HG03280 (cell line): Measurements from ENCODE around the gene SCN4A.
"Not testable (repeated sequence)": the region's sequence is repeated elsewhere in the genome, so short reads cannot be mapped to it uniquely, and the experiment has no call there.

Experiments used
- ATAC-seq: cut with Tn5 transposase; IDR thresholded peaks from one replicate; pipeline ENCODE4 v1.9.1; 2021; ENCODE audit warnings: mild to moderate bottlenecking, moderate library complexity; ENCODE audit not compliant: unreplicated experiment

SCN4A gene

DNA sequence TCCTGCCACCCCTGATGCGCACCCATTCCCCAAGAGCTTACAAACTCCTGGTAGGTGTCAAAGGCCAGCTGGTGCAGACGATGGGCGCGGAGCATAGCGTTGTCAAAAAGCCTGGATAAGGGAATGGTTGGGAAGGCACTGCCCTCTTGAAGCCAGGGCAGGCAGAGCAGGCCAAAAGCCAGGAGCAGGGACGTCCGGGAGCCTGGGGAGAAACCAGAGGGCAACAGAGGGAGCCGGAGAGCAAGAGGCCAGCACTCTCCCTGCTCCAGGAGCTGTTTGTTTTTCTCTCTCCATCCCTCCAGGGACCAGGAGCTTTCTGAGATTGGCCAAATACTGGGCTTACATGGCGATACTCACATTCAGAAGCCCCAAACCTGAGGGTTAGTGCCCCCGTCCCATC, 54.4 kb downstream of the SCN4A start:
- ATAC-seq, result no peak

DNA sequence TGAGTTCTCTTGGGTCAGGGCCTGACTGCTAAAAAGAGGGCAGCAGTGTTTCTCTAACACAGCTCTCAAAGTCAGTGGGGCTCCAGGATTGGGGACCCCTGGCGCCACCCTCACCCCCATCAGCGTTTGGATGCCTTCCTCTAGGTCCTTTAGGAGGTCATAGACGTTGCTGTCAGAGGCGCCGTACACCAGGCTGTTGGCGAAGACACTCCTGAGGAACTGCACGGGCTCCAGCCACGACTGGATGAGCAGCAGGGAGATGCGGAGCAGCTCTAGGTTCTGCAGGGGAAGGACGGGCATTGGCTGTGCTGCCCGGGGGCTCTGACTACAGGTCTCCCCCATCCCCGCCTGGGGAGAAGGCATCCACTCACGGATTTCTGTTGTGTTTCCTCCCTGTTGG, 55.1 kb downstream of the SCN4A start:
- ATAC-seq, result no peak

DNA sequence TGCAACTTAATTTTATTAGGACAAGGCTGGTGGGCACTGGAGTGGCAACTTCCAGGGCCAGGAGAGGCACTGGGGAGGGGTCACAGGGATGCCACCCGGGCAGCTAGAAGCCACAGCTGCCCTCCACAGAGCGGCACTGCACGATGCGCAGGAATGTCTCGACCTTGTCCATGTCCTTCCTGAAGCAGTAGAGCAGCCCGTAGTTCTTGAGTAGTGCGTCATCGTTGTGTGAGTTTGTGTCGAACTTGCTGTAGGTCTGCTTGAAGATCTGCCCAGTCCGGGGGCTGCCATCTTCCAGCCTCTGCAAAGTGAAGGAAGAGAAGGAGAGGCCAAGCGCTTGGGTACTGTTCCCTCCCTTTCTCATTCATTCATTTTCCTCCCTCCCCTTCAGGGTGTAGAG, 55.5 kb downstream of the SCN4A start:
- not testable (repeated sequence) for ATAC-seq

DNA sequence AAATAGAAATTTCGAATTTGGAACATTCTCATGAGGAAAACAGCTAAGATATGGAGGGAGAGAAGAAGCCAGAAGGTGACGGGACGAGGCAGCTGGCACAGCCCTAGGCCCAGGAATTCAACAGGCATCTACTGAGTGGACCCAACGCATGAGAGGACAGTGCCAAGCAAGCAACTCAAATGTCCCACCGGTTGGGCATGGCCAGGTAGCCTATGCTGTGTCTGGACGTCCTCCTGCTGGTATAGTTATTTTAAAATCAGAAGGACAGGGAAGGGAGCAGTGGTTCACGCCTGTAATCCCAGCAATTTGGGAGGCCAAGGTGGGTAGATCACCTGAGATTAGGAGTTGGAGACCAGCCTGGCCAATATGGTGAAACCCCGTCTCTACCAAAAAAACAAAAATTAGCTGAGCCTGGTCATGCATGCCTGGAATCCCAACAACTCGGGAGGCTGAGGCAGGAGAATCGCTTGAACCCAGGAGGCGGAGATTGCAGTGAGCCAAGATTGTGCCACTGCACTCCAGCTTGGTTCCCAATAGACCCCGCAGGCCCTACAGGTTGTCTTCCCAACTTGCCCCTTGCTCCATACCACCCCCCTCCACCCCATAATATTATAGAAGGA, 56.0 kb downstream of the SCN4A start:
- ATAC-seq, result no peak

DNA sequence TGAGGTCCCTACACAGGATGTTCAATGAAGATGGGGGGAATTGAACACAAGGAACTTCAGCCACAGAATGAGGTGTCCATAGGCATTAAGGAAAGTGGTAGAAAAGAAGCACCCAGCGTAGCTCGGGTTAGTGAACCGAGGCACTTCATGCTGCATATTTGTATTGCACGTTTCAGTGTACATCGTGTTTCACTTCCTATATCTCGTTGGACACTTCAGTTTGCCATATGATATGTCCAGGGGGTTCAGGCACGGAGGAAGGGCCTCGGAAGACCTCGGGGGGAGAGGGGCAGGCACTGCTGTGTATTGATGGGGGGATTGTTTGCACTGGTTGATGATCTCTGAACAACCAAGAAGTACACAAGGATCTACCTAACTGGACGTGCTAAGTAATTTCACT, 57.0 kb downstream of the SCN4A start:
- not testable (repeated sequence) for ATAC-seq

DNA sequence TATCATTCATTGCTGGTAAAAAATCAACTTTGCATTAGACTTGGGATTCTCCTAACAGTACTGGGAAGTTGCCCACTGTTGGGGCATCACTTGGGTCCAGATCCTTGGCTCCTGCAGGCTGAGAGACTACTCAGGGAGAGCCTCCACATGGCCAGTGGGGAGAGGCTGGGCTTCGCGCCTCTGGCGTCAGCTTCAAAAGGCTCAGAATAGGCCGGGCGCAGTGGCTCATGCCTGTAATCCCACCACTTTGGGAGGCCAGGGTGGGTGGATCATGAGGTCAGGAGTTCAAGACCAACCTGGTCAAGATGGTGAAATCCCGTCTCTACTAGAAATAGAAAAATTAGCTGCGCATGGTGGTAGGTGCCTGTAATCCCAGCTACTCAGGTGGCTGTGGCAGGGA, 58.2 kb downstream of the SCN4A start:
- no peak for ATAC-seq

DNA sequence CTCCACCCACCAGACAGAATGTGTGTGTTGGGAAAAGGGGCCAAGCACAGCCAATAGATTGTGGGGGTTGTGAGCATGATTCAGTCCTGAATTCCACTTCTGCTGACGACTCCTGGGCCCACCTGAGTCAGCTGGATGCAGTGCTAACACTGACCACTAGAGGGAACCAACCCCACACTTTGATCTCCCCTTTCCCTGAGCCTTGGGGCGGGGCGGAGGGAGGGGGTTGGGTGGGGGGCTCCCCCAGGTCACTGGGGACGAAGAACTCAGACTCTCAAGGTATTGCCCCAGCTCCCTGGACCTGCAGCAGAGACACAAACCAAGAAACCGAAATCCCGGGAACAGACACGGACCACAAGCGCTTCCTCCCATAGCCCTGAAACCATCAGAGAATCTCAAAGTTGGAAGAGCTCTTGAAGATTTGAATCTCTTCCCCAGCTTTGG, 61.0 kb downstream of the SCN4A start:
- ATAC-seq, result no peak

DNA sequence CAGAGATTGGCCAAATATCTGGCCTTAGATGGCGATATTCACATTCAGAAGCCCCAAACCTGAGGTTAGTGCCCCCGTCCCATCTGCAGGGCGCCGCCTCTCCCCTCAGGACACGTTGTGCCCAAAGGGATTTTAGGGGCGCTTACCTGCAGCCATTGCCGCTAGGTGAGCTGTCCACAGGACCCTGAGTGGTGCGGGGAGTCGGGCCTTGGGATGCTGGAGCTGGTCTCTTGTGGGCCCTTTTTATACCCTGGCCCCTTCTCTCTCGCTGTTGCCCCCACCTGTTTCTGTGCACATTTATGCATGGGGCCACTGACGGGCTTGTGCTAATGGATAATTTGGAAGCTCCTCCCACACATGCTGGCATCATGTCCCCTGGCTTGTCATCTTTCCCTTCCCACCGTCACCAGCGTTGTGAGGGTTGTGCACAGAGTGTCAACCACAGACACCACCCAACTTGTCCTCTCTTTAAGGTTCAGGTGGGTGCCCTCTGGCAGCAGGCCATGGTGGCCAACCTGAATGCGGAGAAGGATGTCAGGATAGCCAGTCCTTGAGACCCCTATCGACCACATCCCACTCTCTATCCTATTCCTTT, 61.6 kb downstream of the SCN4A start, which contains the start of gene CSHL1:
Gene CSHL1, minus strand, starts transcription at position 218 of the 595 bp plus-strand sequence. Its CDS starts 62 bp downstream, at position 156.
- ATAC-seq, result no peak

DNA sequence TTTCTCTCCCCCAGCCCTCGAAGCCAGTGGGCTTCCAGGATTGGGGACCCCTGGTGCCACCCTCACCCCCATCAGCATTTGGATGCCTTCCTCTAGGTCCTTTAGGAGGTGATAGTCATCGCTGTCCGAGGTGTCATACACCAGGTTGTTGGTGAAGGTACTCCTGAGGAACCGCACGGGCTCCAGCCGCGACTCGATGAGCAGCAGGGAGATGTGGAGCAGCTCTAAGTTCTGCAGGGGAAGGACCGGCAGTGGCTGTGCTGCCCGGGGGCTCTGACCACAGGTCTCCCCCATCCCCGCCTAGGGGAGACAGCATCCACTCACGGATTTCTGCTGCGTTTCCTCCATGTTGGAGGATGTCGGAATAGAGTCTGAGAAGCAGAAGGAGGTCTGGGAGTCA, 62.6 kb downstream of the SCN4A start:
- ATAC-seq, result no peak

DNA sequence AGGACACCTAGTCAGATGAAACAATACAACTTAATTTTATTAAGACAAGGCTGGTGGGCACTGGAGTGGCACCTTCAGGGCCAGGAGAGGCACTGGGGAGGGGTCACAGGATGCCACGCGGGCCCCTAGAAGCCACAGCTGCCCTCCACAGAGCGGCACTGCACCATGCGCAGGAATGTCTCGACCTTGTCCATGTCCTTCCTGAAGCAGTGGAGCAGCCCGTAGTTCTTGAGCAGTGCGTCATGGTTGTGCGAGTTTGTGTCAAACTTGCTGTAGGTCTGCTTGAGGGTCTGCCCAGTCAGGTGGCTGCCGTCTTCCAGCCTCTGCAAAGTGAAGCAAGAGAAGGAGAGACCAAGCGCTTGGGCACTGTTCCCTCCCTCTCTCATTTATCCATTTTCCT, 63.1 kb downstream of the SCN4A start:
- ATAC-seq, result not testable (repeated sequence)

DNA sequence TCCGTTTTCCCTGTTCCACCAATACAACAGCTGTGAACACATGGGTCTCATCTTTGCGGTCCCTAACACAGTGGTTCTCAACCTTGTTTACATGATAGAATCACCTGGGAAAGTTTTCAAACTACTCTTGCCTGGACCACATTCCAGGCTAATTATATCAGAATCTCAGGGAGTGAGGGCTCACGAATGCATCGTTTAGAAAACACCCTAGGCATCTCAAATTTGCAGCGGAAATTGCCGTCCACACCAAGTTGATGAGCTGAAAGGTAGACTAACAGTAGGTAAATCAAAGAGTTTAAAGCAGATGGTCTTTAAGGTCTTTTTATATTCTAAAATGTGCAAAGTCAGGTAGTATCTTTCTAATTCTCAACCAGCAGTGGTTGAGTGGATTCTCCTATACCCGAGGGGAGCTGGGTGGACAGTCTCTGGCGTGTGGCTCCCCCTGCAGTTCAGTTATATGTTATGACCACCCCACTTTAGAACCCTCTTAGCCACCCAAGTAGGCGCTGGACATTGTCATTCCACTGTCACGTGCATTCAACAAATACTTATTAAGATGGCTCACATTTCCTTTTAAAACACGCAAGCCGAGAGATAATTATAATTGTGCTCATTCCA, 65.4 kb downstream of the SCN4A start:
- not testable (repeated sequence) for ATAC-seq

DNA sequence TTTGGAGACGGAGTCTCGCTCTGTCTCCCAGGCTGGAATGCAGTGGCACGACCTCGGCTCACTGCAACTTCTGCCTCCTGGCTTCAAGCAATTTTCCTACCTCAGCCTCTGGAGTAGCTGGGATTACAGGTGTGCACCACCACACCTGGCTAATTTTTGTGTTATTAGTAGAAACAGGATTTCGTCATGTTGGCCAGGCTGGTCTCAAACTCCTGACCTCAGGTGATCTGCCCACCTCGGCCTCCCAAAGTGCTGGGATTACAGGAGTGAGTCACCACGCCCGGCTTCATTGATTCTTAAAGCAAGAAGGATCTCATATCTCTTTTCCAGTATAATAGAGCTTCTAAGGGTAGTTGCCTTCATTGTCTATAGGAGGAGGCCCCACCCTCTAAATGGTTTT, 67.9 kb downstream of the SCN4A start:
- not testable (repeated sequence) for ATAC-seq

DNA sequence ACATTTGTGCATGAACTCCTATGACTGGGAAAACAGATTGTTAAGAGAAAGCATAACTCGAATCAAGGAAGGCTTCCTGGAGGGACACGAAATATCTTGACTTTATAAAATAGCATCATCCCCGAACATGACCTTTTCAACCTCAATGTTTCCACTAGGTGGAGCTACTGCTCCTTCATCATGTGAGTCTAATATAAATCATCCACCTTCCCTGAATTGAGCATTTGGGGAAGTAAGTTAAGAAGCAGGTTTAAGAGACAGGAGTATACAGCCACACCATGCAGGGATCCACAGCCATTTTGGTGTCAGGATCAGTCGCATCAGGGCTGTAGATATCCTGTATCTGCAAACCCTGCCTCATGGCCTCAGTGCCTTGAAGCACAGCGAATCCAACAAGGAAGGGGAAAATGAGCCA, 68.9 kb downstream of the SCN4A start:
- not testable (repeated sequence) for ATAC-seq

DNA sequence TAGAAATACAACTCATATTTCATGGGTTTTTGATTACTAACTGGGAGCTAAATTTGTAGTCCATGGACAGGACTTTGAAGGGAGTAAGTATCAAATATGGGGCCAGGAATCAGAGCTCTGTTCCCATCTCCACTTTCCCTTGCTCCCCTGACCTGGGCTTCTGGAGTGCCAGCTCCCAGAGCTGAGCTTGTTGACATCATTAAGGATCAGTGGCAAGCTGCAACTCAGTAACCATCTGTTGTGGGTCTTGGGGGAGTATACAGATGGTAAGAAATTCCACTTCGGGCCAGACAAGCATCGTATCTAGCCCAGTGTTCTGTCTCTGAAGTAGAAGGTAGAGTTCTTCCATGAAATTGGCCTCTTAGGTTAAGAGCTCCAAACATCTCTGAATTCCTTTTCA, 70.7 kb downstream of the SCN4A start:
- not testable (repeated sequence) for ATAC-seq

DNA sequence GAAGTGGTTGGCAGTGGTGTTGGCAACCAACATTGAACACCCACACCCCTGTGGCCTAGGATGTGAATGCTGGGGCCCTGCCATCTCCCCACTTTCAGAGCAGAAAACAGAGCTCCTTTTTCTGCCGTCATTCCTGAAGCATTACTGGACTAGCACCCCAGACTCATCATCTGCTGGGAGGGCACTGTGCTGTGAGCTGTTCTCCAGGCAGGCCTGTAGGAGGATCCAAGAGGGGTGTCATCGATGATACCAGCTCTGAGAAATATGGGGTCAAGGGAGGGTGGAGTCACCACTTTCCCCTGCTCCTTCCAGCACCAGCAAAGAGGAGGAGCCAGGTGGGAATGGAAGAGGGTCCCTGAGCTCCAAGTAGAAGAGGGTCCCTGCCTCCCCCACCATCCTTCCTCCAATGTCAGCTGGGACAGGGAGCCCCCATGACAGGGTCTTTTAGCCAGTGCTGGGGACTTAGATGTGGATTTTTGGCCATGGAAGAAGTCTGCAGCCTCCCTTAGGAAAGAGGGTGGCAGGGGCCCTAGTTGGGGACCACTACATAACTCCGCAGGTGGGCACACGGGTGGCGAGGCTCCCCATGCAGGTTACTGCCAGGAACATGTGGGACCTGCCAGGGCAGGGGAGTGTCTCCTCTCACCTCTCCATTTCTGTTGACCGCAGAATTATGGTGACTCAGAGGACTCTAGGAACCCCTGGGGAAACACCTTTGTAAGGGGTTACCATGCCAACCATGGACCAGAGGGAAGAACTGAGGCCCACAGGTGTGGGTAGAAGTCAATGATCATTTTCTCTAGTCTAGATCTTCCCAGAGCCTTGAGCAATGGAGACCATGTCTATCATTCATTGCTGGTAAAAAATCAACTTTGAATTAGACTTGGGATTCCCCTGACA, 73.6 kb downstream of the SCN4A start:
- ATAC-seq, result not testable (repeated sequence)

DNA sequence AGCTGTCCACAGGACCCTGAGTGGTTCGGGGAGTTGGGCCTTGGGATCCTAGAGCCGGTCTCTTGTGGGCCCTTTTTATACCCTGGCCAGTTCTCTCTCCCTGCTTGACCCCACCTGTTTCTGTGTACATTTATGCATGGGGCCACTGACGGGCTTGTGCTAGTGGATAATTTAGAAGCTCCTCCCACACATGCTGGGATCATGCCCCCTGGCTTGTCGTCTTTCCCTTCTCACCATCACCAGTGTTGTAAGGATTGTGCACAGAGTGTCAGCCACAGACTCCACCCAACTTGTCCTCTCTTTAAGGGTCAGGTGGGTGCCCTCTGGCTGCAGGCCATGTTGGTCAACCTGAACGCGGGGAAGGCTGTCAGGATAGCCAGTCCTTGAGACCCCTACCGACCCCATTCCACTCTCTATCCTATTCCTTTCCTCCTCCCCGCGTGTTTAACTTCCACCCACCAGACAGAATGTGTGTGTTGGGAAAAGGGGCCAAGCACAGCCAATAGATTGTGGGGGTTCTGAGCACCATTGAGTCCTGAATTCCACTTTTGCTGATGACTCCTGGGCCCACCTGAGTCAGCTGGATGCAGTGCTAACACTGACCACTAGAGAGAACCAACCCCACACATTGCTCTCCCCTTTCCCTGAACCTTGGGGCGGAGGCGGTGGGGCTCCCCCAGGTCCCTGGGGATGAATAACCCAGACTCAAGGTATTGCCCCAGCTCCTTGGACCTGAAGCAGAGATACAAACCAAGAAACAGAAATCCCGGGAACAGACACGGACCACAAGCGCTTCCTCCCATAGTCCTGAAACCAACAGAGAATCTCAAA, 76.0 kb downstream of the SCN4A start, which contains the start of gene CSH1:
Gene CSH1, minus strand, starts transcription at position 51 of the 831 bp plus-strand sequence. CDS start 63 bp downstream, outside the sequence.
- not testable (repeated sequence) for ATAC-seq

DNA sequence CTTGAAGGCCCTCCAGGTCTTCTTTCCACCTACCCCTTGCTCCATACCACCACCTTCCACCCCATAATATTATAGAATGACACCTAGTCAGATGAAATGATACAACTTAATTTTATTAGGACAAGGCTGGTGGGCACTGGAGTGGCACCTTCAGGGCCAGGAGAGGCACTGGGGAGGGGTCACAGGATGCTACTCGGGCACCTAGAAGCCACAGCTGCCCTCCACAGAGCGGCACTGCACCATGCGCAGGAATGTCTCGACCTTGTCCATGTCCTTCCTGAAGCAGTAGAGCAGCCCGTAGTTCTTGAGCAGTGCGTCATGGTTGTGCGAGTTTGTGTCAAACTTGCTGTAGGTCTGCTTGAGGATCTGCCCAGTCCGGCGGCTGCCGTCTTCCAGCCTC, 77.9 kb downstream of the SCN4A start:
- ATAC-seq, result not testable (repeated sequence)

DNA sequence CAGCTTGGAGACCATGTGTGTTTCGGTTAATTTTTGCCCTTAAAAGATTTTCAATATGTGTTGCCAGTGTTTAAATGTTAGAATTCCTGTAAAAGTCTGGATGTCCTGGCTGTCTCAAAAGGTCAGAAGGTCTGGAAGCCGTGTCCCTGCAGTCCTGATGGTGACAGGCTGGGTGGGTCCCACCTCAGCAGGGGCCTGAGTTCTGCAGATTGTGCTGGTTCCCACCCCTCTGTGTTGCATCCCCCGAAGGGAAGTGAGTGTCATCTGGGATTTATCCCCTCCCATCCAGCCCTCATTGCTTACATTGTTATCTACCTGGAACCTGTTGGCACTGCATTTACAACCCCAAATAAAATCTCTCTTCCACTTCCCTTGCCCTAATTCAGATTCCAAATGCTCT, 78.7 kb downstream of the SCN4A start:
- ATAC-seq, result not testable (repeated sequence)

DNA sequence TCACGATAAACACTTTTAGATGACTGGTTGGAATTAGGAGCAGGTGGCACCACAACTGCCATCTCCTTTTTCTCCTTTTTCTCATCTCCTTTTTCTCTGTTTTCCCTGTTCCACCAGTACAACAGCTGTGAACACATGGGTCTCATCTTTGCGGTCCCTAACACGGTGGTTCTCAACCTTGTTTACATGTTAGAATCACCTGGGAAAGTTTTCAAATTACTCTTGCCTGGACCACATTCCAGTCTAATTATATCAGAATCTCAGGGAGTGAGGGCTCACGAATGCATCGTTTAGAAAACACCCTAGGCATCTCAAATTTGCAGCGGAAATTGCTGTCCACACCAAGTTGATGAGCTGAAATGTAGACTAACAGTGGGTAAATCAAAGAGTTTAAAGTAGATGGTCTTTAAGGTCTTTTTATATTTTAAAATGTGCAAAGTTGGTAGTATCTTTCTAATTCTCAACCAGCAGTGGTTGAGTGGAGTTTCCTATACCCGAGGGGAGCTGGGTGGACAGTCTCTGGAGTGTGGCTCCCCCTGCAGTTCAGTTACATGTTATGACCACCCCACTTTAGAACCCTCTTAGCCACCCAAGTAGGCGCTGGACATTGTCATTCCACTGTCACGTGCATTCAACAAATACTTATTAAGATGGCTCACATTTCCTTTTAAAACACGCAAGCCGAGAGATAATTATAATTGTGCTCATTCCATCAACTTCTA, 80.2 kb downstream of the SCN4A start:
- ATAC-seq, result not testable (repeated sequence)
